GM12892 (cell line): ENCODE measurements around the gene PEAK3.

Source experiments
- POLR2A ChIP-seq: IDR thresholded peaks from 2 replicates; pipeline ENCODE4 v1.6.1; 2011; ENCODE audit warnings: low read depth, low read length, control low read depth
- POLR2AphosphoS5 ChIP-seq: IDR thresholded peaks from 2 replicates; pipeline ENCODE4 v1.6.1; 2011; ENCODE audit warnings: low read depth, low read length, control low read depth
- TAF1 ChIP-seq: IDR thresholded peaks from 2 replicates; pipeline ENCODE4 v1.6.1; 2011; ENCODE audit warnings: low read depth, mild to moderate bottlenecking, control low read depth, low read length, borderline replicate concordance

- TF ChIP-seq POLR2AphosphoS5, result no peak
- TF ChIP-seq TAF1, result no peak
- no peak for TF ChIP-seq POLR2A
These were observed 56.4 kb downstream of the PEAK3 start for GRCh38 chr19:2225415-2226050.
